ENCODE results near the gene PERM1. TPM values are rescaled to one million over a fixed set of nuclear protein-coding genes. Genes with fewer than 3 reads are reported as not detected.

Gene PERM1
- polyA plus RNA-seq, 1 donor (not counting 4 experiments of a cell fraction or from before 2014, with no cell fraction given) = not detected

DNA sequence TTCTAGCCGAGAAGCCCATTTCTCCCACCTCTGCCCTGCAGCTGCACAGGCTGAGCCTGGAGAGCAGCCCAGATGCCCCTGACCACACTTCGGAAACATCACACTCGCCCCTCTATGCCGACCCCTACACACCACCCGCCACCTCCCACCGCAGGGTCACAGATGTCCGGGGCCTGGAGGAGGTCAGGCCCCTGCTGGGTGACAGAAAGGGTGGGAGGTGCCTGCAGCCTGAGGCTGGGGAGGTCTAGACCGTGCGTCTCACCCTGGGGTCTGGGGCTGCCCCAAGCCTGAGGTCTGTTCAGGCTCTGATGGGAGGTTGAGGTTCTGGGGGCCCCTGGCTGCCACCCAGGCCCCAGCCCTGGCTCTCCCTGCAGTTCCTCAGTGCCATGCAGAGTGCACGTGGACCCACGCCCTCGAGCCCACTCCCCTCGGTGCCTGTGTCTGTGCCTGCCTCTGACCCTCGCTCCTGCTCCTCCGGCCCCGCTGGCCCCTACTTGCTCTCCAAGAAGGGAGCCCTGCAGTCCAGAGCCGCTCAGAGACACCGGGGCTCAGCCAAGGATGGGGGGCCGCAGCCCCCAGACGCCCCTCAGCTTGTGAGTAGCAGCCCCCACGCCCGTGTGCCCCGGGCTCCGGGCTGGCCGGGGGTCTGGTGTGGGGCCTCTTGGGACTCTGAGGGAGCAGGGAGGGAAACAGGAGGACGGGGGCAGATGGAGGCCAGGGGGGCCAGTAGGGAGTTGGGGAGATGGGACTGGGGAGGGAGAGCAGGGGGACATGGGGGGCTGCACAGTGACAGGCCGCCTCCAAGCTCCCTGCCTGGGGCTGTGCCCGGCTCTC, 8.2 kb downstream of the PERM1 start:
- Histone ChIP-seq H3K4me1 (ENCODE audit: control insufficient read depth, extremely low read depth, insufficient read depth, low read length) (peaks cover 4% of the 10 kb centered on the region), H3K27ac (ENCODE audit: control insufficient read depth, insufficient read depth, low read length) (no peak overlapping the region), H3K4me2 (ENCODE audit: control insufficient read depth, extremely low read depth, insufficient read depth, low read depth, low read length) (no peak overlapping the region), H3K9ac (ENCODE audit: control insufficient read depth, extremely low read depth, insufficient read depth, low read length) (no peak overlapping the region), H4K20me1 (ENCODE audit: control insufficient read depth, extremely low read depth, insufficient read depth, low read length) (no peaks in the 10 kb centered on the region), H3K9me1 (ENCODE audit: control insufficient read depth, extremely low read depth, insufficient read depth, low read length) (no peaks in the 10 kb centered on the region), H3K79me2 (ENCODE audit: control insufficient read depth, insufficient read depth, low read length) (no peaks in the 10 kb centered on the region), H3K9me3 (ENCODE audit: control insufficient read depth, low read depth, low read length) (no peaks in the 10 kb centered on the region), H2AFZ (ENCODE audit: control insufficient read depth, low read length) (no peak overlapping the region), H3K27me3 (ENCODE audit: control insufficient read depth, extremely low read depth, insufficient read depth, low read length) (no peaks in the 10 kb centered on the region), H3K36me3 (ENCODE audit: control insufficient read depth in 2 of 2, extremely low read depth in 1 of 2, insufficient read depth in 2 of 2, low read length in 2 of 2) (peaks cover 0 to 3% of the 10 kb centered on the region in 2 experiments), H3K4me3 (ENCODE audit: control insufficient read depth in 2 of 3, extremely low read depth in 1 of 3, insufficient read depth in 2 of 3, low read depth in 1 of 3, low read length in 3 of 3) (no peak overlapping the region)
- TF ChIP-seq, protein P1, sequence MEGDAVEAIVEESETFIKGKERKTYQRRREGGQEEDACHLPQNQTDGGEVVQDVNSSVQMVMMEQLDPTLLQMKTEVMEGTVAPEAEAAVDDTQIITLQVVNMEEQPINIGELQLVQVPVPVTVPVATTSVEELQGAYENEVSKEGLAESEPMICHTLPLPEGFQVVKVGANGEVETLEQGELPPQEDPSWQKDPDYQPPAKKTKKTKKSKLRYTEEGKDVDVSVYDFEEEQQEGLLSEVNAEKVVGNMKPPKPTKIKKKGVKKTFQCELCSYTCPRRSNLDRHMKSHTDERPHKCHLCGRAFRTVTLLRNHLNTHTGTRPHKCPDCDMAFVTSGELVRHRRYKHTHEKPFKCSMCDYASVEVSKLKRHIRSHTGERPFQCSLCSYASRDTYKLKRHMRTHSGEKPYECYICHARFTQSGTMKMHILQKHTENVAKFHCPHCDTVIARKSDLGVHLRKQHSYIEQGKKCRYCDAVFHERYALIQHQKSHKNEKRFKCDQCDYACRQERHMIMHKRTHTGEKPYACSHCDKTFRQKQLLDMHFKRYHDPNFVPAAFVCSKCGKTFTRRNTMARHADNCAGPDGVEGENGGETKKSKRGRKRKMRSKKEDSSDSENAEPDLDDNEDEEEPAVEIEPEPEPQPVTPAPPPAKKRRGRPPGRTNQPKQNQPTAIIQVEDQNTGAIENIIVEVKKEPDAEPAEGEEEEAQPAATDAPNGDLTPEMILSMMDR (optimal IDR thresholded peaks at IDR 0.05 in 1 of 3, IDR thresholded peaks at IDR 0.05 in 1 of 3, conservative IDR thresholded peaks at IDR 0.05 in 1 of 3; ENCODE audit: extremely low read depth in 1 of 3, insufficient read depth in 2 of 3, low read length in 3 of 3) = no peak
- no peak for TF ChIP-seq EZH2 (IDR thresholded peaks at IDR 0.05; ENCODE audit: low read length)
- FAIRE-seq (no peak), DNase-seq (ENCODE audit: low read depth, low spot score) (no peak)
- dilution Hi-C loops (cut with MboI; ENCODE audit: extremely low pct_ligation_motif_present, low sequenced_read_pairs) = no loop called here

- no peak for DNase-seq (ENCODE audit: low read depth, low spot score)
- H3K4me2 ChIP-seq (ENCODE audit: control insufficient read depth, extremely low read depth, insufficient read depth, low read depth, low read length) = no peak overlapping the region
- H3K9me3 ChIP-seq (ENCODE audit: control insufficient read depth, low read depth, low read length) = no peaks in the 10 kb centered on the region
- H3K9me1 ChIP-seq (ENCODE audit: control insufficient read depth, extremely low read depth, insufficient read depth, low read length) = no peaks in the 10 kb centered on the region
- no peak overlapping the region for H3K9ac ChIP-seq (ENCODE audit: control insufficient read depth, extremely low read depth, insufficient read depth, low read length)
- peaks cover 4% of the 10 kb centered on the region for H3K4me1 ChIP-seq (ENCODE audit: control insufficient read depth, extremely low read depth, insufficient read depth, low read length)
- FAIRE-seq = no peak
- H3K27ac ChIP-seq (ENCODE audit: control insufficient read depth, insufficient read depth, low read length) = no peak overlapping the region
- TF ChIP-seq, protein P1 (optimal IDR thresholded peaks at IDR 0.05 in 1 of 3, IDR thresholded peaks at IDR 0.05 in 1 of 3, conservative IDR thresholded peaks at IDR 0.05 in 1 of 3; ENCODE audit: extremely low read depth in 1 of 3, insufficient read depth in 2 of 3, low read length in 3 of 3) = no peak
- no peak for TF ChIP-seq EZH2 (IDR thresholded peaks at IDR 0.05; ENCODE audit: low read length)
- no peak overlapping the region for H2AFZ ChIP-seq (ENCODE audit: control insufficient read depth, low read length)
- H3K27me3 ChIP-seq (ENCODE audit: control insufficient read depth, extremely low read depth, insufficient read depth, low read length) = no peaks in the 10 kb centered on the region
- no peaks in the 10 kb centered on the region for H3K79me2 ChIP-seq (ENCODE audit: control insufficient read depth, insufficient read depth, low read length)
- H3K4me3 ChIP-seq (ENCODE audit: control insufficient read depth in 2 of 3, extremely low read depth in 1 of 3, insufficient read depth in 2 of 3, low read depth in 1 of 3, low read length in 3 of 3) = no peak overlapping the region
- dilution Hi-C loops (cut with MboI; ENCODE audit: extremely low pct_ligation_motif_present, low sequenced_read_pairs) = no loop called here
- H4K20me1 ChIP-seq (ENCODE audit: control insufficient read depth, extremely low read depth, insufficient read depth, low read length) = no peaks in the 10 kb centered on the region
- H3K36me3 ChIP-seq (ENCODE audit: control insufficient read depth in 2 of 2, extremely low read depth in 1 of 2, insufficient read depth in 2 of 2, low read length in 2 of 2) = peaks cover 0 to 3% of the 10 kb centered on the region in 2 experiments
Measured at GRCh38 chr1:972726-973458, 9.0 kb downstream of the PERM1 start.

Data from keratinocyte (primary cell).